ENCODE measurements around the gene MLF1. TPM values are rescaled to one million over a fixed set of nuclear protein-coding genes. Genes with fewer than 3 reads are reported as not detected.

The MLF1 gene
- total RNA-seq, 1 donor from 2014 or later, result not detected

- POLR2A ChIA-PET, result no interaction called here
- H3K27me3 Mint-ChIP-seq, result peaks cover 4% of the 10 kb centered on the region
- ATAC-seq (ENCODE audit: low read depth), result no peak
- CTCF ChIA-PET, result no interaction called here
- peaks cover 13% of the 10 kb centered on the region for H3K36me3 Mint-ChIP-seq (ENCODE audit: low read depth)
- no peak overlapping the region for H3K27ac Mint-ChIP-seq
- no peak for DNase-seq
- intact Hi-C loops (cut with micrococcal nuclease), result no loop called here
- no peaks in the 10 kb centered on the region for H3K4me1 Mint-ChIP-seq
- peaks cover 8% of the 10 kb centered on the region for H3K9me3 Mint-ChIP-seq
- no peak overlapping the region for H3K4me3 Mint-ChIP-seq
- TF ChIP-seq CTCF (IDR thresholded peaks at IDR 0.05), result no peak
Measured at GRCh38 chr3:158552124-158552523, 18.9 kb upstream of the MLF1 start.

GRCh38 chr3:158559504-158559903 lies 11.5 kb upstream of the MLF1 start:
- DNase-seq (no peak), ATAC-seq (ENCODE audit: low read depth) (no peak)
- Mint-ChIP-seq H3K9me3 (no peaks in the 10 kb centered on the region), H3K36me3 (ENCODE audit: low read depth) (no peaks in the 10 kb centered on the region), H3K27me3 (peaks cover 6% of the 10 kb centered on the region), H3K27ac (no peak overlapping the region), H3K4me3 (no peak overlapping the region), H3K4me1 (no peaks in the 10 kb centered on the region)
- intact Hi-C loops (cut with micrococcal nuclease), result no loop called here
- CTCF ChIA-PET, result no interaction called here
- TF ChIP-seq CTCF (IDR thresholded peaks at IDR 0.05), result no peak
- POLR2A ChIA-PET, result no interaction called here

- H3K4me1 Mint-ChIP-seq, result no peaks in the 10 kb centered on the region
- H3K36me3 Mint-ChIP-seq (ENCODE audit: low read depth), result no peaks in the 10 kb centered on the region
- CTCF ChIA-PET, result no interaction called here
- H3K27me3 Mint-ChIP-seq, result peaks cover 10% of the 10 kb centered on the region
- ATAC-seq (ENCODE audit: low read depth) (no peak), DNase-seq (no peak)
- peaks cover 4% of the 10 kb centered on the region for H3K9me3 Mint-ChIP-seq
- H3K4me3 Mint-ChIP-seq, result no peak overlapping the region
- H3K27ac Mint-ChIP-seq, result no peak overlapping the region
- intact Hi-C loops (cut with micrococcal nuclease), result no loop called here
- TF ChIP-seq CTCF (IDR thresholded peaks at IDR 0.05), result no peak
- POLR2A ChIA-PET, result no interaction called here
Measured at GRCh38 chr3:158560979-158561378, 10.0 kb upstream of the MLF1 start.

GRCh38 chr3:158562674-158563073 lies 8.3 kb upstream of the MLF1 start:
- Mint-ChIP-seq H3K4me3 (no peak overlapping the region), H3K4me1 (no peaks in the 10 kb centered on the region), H3K36me3 (ENCODE audit: low read depth) (no peaks in the 10 kb centered on the region), H3K9me3 (peaks cover 4% of the 10 kb centered on the region), H3K27ac (no peak overlapping the region), H3K27me3 (peaks cover 10% of the 10 kb centered on the region)
- no peak for TF ChIP-seq CTCF (IDR thresholded peaks at IDR 0.05)
- DNase-seq, result no peak
- ChIA-PET CTCF (interaction anchor here (1.5 kb wide), 1 partner anchor 23 kb away, joined by 4 read pairs; no protein-coding TSS in a partner anchor), POLR2A (no interaction called here)
- ATAC-seq (ENCODE audit: low read depth), result no peak
- intact Hi-C loops (cut with micrococcal nuclease), result no loop called here

- no peak for TF ChIP-seq CTCF (IDR thresholded peaks at IDR 0.05)
- DNase-seq (no peak), ATAC-seq (ENCODE audit: low read depth) (no peak)
- Mint-ChIP-seq H3K36me3 (ENCODE audit: low read depth) (no peaks in the 10 kb centered on the region), H3K27ac (no peak overlapping the region), H3K4me1 (no peaks in the 10 kb centered on the region), H3K4me3 (no peak overlapping the region), H3K27me3 (peaks cover 10% of the 10 kb centered on the region), H3K9me3 (peaks cover 4% of the 10 kb centered on the region)
- intact Hi-C loops (cut with micrococcal nuclease), result no loop called here
- ChIA-PET CTCF (interaction anchor here (1.5 kb wide), 1 partner anchor 24 kb away, joined by 4 read pairs; no protein-coding TSS in a partner anchor), POLR2A (no interaction called here)
Measured at GRCh38 chr3:158563076-158563475, 7.9 kb upstream of the MLF1 start.
